ENCODE data around the gene FAM135A. TPM values are rescaled to one million over a fixed set of nuclear protein-coding genes. Genes with fewer than 3 reads are reported as not detected.
"Not testable (repeated sequence)": the region's sequence is repeated elsewhere in the genome, so short reads cannot be mapped to it uniquely, and the experiment has no call there.

Gene FAM135A
- total RNA-seq, 2 donors from 2014 or later: 28.0 to 40.3 TPM

DNA sequence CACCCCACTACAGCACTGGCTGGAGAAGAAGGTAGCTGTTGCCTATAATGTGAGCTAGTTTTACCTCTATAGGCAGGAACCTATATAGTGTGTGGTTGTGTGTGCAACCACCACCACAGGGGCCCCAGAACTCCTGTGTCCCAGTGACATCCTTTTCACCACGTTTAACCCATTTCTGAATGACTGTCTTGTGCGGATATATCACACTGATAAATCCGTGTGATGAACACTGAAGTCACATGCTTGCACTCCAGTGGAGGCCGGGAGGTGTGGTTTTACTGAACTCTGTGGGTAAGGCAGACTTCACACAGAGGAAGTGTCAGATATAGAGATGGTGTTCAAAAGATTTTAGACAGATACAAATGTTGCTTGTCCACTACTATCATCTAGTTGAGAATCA is 185.9 kb downstream of the FAM135A start:
- Histone ChIP-seq H3K4me3 (no peak overlapping the region), H3K36me3 (no peaks in the 10 kb centered on the region), H3K9me3 (no peaks in the 10 kb centered on the region), H3K27ac (no peak overlapping the region), H3K4me1 (ENCODE audit: control insufficient read depth in 1 of 2, low read depth in 2 of 2) (no peaks in the 10 kb centered on the region), H3K27me3 (replicated peaks; ENCODE audit: insufficient read depth) (no peaks in the 10 kb centered on the region)
- ATAC-seq (ENCODE audit: insufficient number of reproducible peaks, low FRiP score, low read depth): no peak
- TF ChIP-seq, protein P1, sequence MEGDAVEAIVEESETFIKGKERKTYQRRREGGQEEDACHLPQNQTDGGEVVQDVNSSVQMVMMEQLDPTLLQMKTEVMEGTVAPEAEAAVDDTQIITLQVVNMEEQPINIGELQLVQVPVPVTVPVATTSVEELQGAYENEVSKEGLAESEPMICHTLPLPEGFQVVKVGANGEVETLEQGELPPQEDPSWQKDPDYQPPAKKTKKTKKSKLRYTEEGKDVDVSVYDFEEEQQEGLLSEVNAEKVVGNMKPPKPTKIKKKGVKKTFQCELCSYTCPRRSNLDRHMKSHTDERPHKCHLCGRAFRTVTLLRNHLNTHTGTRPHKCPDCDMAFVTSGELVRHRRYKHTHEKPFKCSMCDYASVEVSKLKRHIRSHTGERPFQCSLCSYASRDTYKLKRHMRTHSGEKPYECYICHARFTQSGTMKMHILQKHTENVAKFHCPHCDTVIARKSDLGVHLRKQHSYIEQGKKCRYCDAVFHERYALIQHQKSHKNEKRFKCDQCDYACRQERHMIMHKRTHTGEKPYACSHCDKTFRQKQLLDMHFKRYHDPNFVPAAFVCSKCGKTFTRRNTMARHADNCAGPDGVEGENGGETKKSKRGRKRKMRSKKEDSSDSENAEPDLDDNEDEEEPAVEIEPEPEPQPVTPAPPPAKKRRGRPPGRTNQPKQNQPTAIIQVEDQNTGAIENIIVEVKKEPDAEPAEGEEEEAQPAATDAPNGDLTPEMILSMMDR (IDR thresholded peaks at IDR 0.05): no peak
- no peak for DNase-seq (ENCODE audit: low spot score)

DNA sequence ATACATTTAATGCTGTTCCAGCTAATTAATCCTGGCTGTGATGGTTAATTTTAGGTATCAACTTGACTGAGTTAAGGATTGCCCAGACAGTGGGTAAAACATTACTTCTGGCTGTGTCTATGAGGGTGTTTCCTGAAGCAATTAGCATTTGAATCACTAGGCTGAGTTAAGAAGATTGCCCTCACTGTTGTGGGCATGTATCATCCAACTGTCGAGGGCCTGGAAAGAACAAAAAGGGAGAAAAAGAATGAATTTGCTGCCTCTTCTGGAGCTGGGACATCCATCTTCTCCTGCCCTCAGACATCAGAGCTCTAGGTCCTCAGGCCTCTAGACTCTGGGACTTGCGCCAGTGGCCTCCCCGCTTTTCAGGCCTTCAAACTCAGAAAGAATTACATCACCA is 187.7 kb downstream of the FAM135A start:
- ATAC-seq (ENCODE audit: insufficient number of reproducible peaks, low FRiP score, low read depth) (no peak), DNase-seq (ENCODE audit: low spot score) (no peak)
- TF ChIP-seq, protein P1 (IDR thresholded peaks at IDR 0.05): no peak
- Histone ChIP-seq H3K4me1 (ENCODE audit: control insufficient read depth in 1 of 2, low read depth in 2 of 2) (no peaks in the 10 kb centered on the region), H3K27me3 (replicated peaks; ENCODE audit: insufficient read depth) (no peaks in the 10 kb centered on the region), H3K9me3 (no peaks in the 10 kb centered on the region), H3K36me3 (no peaks in the 10 kb centered on the region), H3K27ac (no peak overlapping the region), H3K4me3 (no peak overlapping the region)

DNA sequence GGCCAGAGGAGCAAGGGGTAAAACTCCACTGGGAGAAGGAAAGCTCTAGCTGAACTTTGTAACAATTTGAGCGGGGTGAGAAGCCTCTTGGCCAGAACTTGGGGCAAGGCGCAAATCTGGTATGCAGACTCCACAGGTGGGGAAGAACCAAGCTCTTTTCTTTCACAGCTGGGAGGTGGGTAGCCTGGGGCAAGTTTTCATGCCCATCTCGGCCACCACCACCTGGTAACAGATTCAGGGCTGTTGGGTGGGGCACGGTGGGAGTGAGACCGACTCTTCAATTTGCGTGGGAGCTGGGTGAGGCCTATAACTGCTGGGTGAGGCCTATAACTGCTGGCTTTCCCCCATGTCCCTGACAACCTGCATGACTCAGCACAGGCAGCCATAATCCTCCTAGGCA is 190.9 kb downstream of the FAM135A start:
- H3K9me3 ChIP-seq: no peaks in the 10 kb centered on the region
- no peak for ATAC-seq (ENCODE audit: insufficient number of reproducible peaks, low FRiP score, low read depth)
- H3K36me3 ChIP-seq: no peaks in the 10 kb centered on the region
- TF ChIP-seq, protein P1 (IDR thresholded peaks at IDR 0.05): no peak
- H3K4me3 ChIP-seq: no peak overlapping the region
- DNase-seq (ENCODE audit: low spot score): no peak
- no peaks in the 10 kb centered on the region for H3K4me1 ChIP-seq (ENCODE audit: control insufficient read depth in 1 of 2, low read depth in 2 of 2)
- no peak overlapping the region for H3K27ac ChIP-seq
- H3K27me3 ChIP-seq (replicated peaks; ENCODE audit: insufficient read depth): no peaks in the 10 kb centered on the region

DNA sequence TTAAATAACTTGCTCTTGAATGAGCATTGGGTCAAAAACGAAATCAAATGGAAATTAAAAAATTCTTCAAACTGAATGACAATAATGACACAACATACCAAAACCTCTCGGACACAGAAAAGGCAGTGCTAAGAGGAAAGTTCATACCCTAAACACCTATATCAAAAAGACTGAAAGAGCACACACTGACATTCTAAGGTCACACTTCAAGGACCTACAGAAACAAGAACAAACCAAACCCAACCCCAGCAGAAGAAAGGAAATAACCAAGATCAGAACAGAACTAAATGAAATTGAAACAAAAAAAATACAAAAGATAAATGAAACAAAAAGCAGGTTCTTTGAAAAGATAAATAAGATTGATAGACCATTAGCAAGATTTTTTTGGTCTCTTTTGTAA is 194.1 kb downstream of the FAM135A start:
- not testable (repeated sequence) for ATAC-seq (ENCODE audit: insufficient number of reproducible peaks, low FRiP score, low read depth); H3K4me1 ChIP-seq (ENCODE audit: control insufficient read depth in 1 of 2, low read depth in 2 of 2); H3K9me3 ChIP-seq; H3K27me3 ChIP-seq (replicated peaks; ENCODE audit: insufficient read depth); DNase-seq (ENCODE audit: low spot score); H3K27ac ChIP-seq; H3K36me3 ChIP-seq; H3K4me3 ChIP-seq

GRCh38 chr6:70609181-70609580 is 195.9 kb downstream of the FAM135A start:
- not testable (repeated sequence) for H3K27ac ChIP-seq; H3K27me3 ChIP-seq (replicated peaks; ENCODE audit: insufficient read depth); H3K4me3 ChIP-seq; H3K36me3 ChIP-seq; DNase-seq (ENCODE audit: low spot score); H3K4me1 ChIP-seq (ENCODE audit: control insufficient read depth in 1 of 2, low read depth in 2 of 2); H3K9me3 ChIP-seq; ATAC-seq (ENCODE audit: insufficient number of reproducible peaks, low FRiP score, low read depth)

Other genes starting within 250 kb of the FAM135A start
- not detected for gene COL9A1, start 110.4 kb upstream of the FAM135A start, total RNA-seq
- gene SDHAF4, start 153.4 kb downstream of the FAM135A start, total RNA-seq: 1 to 10 TPM in 1 of 2 donors, not detected in 1; 1.1 TPM